ENCODE measurements around the gene PLPP3. TPM values are rescaled to one million over a fixed set of nuclear protein-coding genes. Genes with fewer than 3 reads are reported as not detected.

Gene PLPP3
- total RNA-seq, 1 experiment from 2014 or later, result 33.8 TPM

DNA sequence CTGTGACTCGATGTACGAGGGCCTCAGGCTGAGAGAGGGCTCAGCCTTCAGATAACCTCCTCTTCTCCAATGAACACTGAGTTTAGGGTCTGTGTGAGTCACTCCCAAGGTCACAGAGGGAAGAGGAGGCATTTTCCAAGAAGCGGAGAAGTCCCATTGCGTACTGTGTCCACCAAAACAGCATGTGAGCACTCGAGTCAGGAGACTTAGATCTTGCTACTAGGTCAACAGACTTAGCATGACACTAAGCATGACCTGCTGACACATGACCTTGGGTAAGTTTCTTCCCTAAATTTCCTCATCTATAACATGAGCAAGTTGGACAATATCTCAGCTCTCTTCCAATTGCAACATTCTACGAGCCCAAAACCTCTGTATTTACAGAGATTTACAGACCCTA, 68.0 kb downstream of the PLPP3 start:
- Histone ChIP-seq H3K36me3 (replicated peaks; ENCODE audit: control insufficient read depth, insufficient read depth, low read length) (peaks cover 46% of the 10 kb centered on the region), H3K27me3 (ENCODE audit: control insufficient read depth, insufficient read depth, low read length) (no peaks in the 10 kb centered on the region)

GRCh38 chr1:56510642-56511021, 68.7 kb downstream of the PLPP3 start:
- no peak overlapping the region for H3K4me3 ChIP-seq (ENCODE audit: insufficient read depth, low read depth, low read length)
- H3K36me3 ChIP-seq (replicated peaks; ENCODE audit: control insufficient read depth, insufficient read depth, low read length), result peaks cover 48% of the 10 kb centered on the region
- DNase-seq, result no peak
- H3K27me3 ChIP-seq (ENCODE audit: control insufficient read depth, insufficient read depth, low read length), result no peaks in the 10 kb centered on the region

More for the DNA sequence above, 68.0 kb downstream of the PLPP3 start:
- H3K4me3 ChIP-seq (ENCODE audit: insufficient read depth, low read depth, low read length), result no peak overlapping the region
- no peak for DNase-seq

DNA sequence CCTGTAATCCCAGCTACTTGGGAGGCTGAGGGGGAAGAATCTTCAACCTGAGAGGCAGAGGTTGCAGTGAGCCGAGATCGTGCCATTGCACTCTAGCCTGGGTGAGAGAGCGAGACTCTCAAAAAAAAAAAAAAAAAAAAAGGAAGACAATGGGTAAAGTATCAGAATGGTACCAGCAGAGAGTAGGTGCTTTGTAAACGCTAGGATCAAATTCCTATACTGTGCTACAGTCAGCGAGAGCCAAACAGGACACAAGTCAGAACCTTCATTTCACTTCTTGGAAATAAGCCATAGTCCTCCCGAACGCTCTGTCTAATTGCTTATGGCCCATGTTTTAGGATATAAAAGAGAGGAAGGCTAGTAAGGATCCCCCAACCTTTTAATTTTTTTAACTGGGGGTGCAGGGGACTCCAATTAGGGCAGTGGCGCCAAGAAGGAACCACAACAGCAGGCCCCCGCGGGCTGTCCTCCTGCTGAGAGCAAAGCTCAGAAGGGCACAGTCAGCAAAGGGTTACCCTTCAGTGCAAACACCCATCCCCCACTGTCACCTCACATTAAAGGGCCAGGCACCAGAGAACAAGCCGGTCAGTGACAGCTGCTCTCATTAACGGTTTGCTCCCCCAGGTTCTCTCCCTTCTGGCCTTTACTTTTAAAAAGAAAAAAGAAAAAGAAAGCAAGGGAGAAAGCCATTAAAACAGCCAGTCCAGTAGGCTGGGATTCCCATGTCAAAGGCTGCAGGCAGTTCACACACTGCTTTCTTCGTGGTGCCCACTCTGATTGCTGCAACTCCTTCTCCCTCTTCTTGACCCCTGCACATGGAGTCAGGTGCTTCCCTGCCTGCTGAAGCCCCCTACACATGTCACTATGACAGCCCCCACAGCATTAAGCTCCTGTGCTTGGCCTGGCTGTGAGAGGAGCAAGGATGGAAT, 69.4 kb downstream of the PLPP3 start:
- no peaks in the 10 kb centered on the region for H3K27me3 ChIP-seq (ENCODE audit: control insufficient read depth, insufficient read depth, low read length)
- H3K36me3 ChIP-seq (replicated peaks; ENCODE audit: control insufficient read depth, insufficient read depth, low read length), result peaks cover 51% of the 10 kb centered on the region
- no peak overlapping the region for H3K4me3 ChIP-seq (ENCODE audit: insufficient read depth, low read depth, low read length)
- DNase-seq, result peak; percentile 38

GRCh38 chr1:56508523-56508983, 70.8 kb downstream of the PLPP3 start:
- Histone ChIP-seq H3K4me3 (ENCODE audit: insufficient read depth, low read depth, low read length) (no peak overlapping the region), H3K36me3 (replicated peaks; ENCODE audit: control insufficient read depth, insufficient read depth, low read length) (peaks cover 49% of the 10 kb centered on the region), H3K27me3 (ENCODE audit: control insufficient read depth, insufficient read depth, low read length) (no peaks in the 10 kb centered on the region)
- no peak for DNase-seq

DNA sequence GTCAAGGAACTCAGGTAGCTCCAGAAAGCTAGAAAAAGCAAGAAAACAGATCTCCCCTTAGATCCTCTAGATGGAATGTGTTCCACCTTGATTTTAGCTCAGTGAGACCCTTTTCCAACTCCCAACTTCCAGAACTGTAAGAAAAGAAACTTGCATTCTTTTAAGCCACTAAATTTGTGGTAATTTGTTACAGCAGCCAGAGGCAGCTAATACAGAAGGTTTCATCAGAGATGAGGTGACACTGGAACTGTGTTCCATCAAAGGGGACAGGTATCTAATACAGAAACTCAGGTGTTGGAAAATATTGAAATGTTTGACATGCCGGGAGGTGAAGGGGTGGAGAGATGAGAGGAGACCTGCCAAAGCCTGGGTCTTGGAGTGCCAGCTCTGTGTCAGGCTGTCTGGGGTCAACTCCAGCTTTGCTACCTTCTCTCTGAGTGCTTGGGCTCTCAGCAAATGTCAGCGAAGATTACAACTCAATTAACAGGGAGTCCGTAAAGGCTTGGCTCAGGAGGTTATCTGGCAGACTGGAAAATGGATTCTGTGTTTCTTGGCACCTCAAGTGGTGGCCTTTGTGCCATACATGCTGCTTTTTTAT, 71.3 kb downstream of the PLPP3 start:
- Histone ChIP-seq H3K4me3 (ENCODE audit: insufficient read depth, low read depth, low read length) (no peak overlapping the region), H3K36me3 (replicated peaks; ENCODE audit: control insufficient read depth, insufficient read depth, low read length) (peaks cover 45% of the 10 kb centered on the region), H3K27me3 (ENCODE audit: control insufficient read depth, insufficient read depth, low read length) (no peaks in the 10 kb centered on the region)
- DNase-seq, result no peak

- Histone ChIP-seq H3K36me3 (replicated peaks; ENCODE audit: control insufficient read depth, insufficient read depth, low read length) (peaks cover 45% of the 10 kb centered on the region), H3K27me3 (ENCODE audit: control insufficient read depth, insufficient read depth, low read length) (no peaks in the 10 kb centered on the region), H3K4me3 (ENCODE audit: insufficient read depth, low read depth, low read length) (no peak overlapping the region)
- no peak for DNase-seq
Observed at GRCh38 chr1:56506951-56507491, 72.3 kb downstream of the PLPP3 start.

GRCh38 chr1:56505792-56506743, 73.3 kb downstream of the PLPP3 start:
- peaks cover 39% of the 10 kb centered on the region for H3K36me3 ChIP-seq (replicated peaks; ENCODE audit: control insufficient read depth, insufficient read depth, low read length)
- H3K4me3 ChIP-seq (ENCODE audit: insufficient read depth, low read depth, low read length), result no peak overlapping the region
- H3K27me3 ChIP-seq (ENCODE audit: control insufficient read depth, insufficient read depth, low read length), result no peaks in the 10 kb centered on the region
- no peak for DNase-seq

- Histone ChIP-seq H3K36me3 (replicated peaks; ENCODE audit: control insufficient read depth, insufficient read depth, low read length) (peaks cover 23% of the 10 kb centered on the region), H3K4me3 (ENCODE audit: insufficient read depth, low read depth, low read length) (no peak overlapping the region), H3K27me3 (ENCODE audit: control insufficient read depth, insufficient read depth, low read length) (no peaks in the 10 kb centered on the region)
- no peak for DNase-seq
Observed at GRCh38 chr1:56502700-56503245, 76.6 kb downstream of the PLPP3 start.

DNA sequence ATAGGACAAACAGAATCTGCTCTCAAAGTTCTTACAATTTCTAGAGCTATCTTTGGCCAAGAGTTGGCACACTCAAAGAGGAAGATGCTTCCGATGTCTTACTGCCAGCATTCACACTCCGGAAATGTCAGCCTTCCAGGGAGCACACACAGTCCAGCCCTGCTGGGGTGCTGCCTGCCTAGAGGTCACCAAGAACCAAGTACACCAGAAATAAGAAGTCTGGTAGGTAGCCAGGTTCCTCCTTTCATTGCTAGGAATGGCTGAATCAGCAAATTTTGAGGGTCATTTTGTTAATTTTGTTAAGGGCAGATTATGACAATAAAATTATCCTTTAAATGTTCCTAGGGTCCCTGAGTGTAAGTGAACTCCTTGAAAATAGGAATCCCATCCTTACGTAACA, 77.5 kb downstream of the PLPP3 start:
- Histone ChIP-seq H3K27me3 (ENCODE audit: control insufficient read depth, insufficient read depth, low read length) (no peaks in the 10 kb centered on the region), H3K36me3 (replicated peaks; ENCODE audit: control insufficient read depth, insufficient read depth, low read length) (peaks cover 17% of the 10 kb centered on the region), H3K4me3 (ENCODE audit: insufficient read depth, low read depth, low read length) (no peak overlapping the region)
- DNase-seq, result no peak

- no peaks in the 10 kb centered on the region for H3K27me3 ChIP-seq (ENCODE audit: control insufficient read depth, insufficient read depth, low read length)
- H3K4me3 ChIP-seq (ENCODE audit: insufficient read depth, low read depth, low read length), result no peak overlapping the region
- DNase-seq, result no peak
- H3K36me3 ChIP-seq (replicated peaks; ENCODE audit: control insufficient read depth, insufficient read depth, low read length), result peaks cover 15% of the 10 kb centered on the region
Observed at GRCh38 chr1:56501426-56501825, 77.9 kb downstream of the PLPP3 start.

- DNase-seq, result no peak
- Histone ChIP-seq H3K36me3 (replicated peaks; ENCODE audit: control insufficient read depth, insufficient read depth, low read length) (peaks cover 17% of the 10 kb centered on the region), H3K4me3 (ENCODE audit: insufficient read depth, low read depth, low read length) (no peak overlapping the region), H3K27me3 (ENCODE audit: control insufficient read depth, insufficient read depth, low read length) (no peaks in the 10 kb centered on the region)
Observed at GRCh38 chr1:56496821-56497772, 82.3 kb downstream of the PLPP3 start.

DNA sequence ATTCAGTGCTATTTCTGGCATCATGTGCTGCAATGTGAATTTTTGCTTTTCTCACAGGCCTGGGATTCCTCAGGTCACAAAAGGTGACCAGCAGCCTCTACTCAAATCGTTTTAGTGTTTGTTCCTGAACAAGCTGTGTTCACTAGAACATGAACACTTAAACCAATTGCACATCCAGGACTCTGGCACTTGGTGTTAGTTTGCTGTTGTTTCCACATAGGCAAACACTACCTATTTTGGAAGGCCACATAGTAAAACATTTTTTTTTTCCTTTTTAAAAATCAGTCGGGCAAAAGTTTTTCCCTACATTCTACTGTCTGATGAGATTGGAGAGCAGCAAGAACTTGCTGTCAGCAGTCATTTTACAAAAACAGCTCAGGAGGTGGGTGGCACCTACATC, 83.2 kb downstream of the PLPP3 start:
- DNase-seq, result no peak
- peaks cover 15% of the 10 kb centered on the region for H3K36me3 ChIP-seq (replicated peaks; ENCODE audit: control insufficient read depth, insufficient read depth, low read length)
- no peaks in the 10 kb centered on the region for H3K27me3 ChIP-seq (ENCODE audit: control insufficient read depth, insufficient read depth, low read length)
- H3K4me3 ChIP-seq (ENCODE audit: insufficient read depth, low read depth, low read length), result no peak overlapping the region

DNA sequence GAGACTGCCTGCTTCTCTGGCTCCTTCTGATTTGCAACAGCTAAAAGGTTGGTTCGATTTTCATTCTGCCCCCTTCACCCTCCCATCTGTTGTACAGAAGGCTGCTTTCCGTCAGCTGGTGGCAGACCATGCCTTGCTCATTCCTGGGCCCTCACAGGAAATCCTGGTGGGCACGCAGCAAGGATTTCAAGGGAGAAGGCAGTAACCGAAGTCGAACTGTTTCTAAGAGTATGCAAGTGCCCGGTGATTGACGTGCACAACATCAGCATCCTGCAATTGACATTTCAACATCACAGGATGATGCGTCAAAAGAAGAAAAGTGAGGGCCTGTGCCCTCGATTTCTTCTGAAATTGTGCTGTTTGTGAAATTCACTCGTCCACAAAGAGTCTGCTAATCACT, 83.8 kb downstream of the PLPP3 start:
- H3K27me3 ChIP-seq (ENCODE audit: control insufficient read depth, insufficient read depth, low read length), result no peaks in the 10 kb centered on the region
- no peak overlapping the region for H3K4me3 ChIP-seq (ENCODE audit: insufficient read depth, low read depth, low read length)
- H3K36me3 ChIP-seq (replicated peaks; ENCODE audit: control insufficient read depth, insufficient read depth, low read length), result peaks cover 15% of the 10 kb centered on the region
- no peak for DNase-seq
